SHP77 treated with DMSO at 0.1 percent for 48 hours (cell line): ENCODE measurements around the gene ZNF358.
"Not testable (repeated sequence)": the region's sequence is repeated elsewhere in the genome, so short reads cannot be mapped to it uniquely, and the experiment has no call there.

Experiments used
- DNase-seq: peaks from one replicate; lab custom pipeline; 2025; lab: John Stamatoyannopoulos, UW

ZNF358 gene

DNA sequence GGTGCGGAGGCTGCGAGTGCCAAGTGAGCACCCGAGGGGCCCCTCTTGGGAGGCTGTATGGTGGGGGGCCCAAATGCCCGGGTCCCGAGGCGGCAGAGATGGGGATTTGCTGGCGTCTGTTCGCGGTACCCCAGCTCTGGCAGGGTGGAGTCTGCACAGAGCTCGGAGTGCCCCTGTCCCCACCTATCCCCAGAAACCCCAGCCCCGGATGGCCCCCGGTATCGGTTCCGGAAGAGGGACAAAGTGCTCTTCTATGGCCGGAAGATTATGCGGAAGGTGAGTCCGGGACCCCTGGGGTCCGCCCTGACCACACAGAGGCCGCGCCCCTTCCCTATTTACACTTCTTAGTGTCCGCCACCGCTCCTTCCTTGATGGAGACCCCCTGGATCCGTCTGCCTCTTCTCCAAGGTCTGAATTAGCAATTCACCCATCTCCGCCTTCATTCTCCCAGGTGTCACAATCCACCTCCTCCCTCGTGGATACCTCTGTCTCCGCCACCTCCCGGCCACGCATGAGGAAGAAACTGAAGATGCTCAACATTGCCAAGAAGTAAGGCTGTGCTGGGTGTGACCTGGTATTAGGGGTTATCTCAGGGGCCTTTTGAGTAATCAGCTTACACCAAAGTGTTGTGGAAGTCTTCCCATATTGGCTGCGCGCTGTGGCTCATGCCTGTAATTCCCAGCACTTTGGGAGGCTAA, 20.2 kb downstream of the ZNF358 start:
- no peak for DNase-seq

GRCh38 chr19:7538990-7539389, 23.1 kb downstream of the ZNF358 start:
- DNase-seq, result not testable (repeated sequence)

DNA sequence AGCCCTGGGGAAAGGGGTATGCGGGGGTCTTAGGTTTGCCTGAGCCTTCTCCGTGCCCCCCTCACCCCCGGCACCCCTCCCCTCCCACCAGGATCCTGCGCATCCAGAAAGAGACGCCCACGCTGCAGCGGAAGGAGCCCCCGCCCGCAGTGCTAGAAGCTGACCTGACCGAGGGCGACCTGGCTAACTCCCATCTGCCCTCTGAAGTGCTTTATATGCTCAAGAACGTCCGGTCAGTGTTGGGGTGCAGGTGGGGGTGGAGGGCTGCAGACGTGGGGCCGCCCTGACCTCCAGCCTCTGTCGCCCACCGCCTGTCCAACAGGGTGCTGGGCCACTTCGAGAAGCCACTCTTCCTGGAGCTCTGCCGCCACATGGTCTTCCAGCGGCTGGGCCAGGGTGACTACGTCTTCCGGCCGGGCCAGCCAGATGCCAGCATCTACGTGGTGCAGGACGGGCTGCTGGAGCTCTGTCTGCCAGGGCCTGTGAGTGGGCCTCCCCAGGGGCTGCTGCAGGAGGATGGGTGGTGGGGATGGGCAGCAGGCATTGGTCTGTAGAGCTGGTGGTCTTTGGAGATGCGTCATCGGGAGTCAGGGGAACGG, 24.0 kb downstream of the ZNF358 start:
- no peak for DNase-seq

DNA sequence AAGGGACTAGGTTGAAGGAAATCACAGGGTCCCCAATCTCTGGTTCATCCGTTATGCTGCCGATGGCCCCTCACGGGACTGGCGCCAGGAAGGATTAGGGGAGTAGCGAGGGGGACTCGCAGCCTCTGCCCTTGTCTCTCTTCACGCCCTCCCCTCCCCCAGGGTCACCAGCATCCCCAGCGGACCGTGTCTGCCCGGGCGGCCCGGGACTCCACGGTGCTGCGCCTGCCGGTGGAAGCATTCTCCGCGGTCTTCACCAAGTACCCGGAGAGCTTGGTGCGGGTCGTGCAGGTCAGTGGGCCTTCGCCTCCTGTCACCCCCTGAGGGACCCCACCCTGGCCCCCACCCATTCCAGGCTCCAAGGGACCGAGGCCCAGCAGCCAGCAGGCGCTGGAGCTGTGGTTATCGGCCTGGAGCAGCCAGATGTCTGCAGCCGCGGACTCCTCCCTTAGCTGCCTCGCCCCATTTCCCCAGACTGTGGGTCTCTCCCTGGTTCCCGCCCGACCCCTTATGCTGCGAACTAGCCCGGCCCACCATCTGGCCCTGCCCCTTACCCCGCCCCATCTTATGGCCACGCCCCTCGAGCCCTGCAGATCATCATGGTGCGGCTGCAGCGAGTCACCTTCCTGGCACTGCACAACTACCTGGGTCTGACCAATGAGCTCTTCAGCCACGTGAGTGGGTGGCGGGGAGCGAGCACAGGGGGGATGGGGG, 25.0 kb downstream of the ZNF358 start:
- no peak for DNase-seq

DNA sequence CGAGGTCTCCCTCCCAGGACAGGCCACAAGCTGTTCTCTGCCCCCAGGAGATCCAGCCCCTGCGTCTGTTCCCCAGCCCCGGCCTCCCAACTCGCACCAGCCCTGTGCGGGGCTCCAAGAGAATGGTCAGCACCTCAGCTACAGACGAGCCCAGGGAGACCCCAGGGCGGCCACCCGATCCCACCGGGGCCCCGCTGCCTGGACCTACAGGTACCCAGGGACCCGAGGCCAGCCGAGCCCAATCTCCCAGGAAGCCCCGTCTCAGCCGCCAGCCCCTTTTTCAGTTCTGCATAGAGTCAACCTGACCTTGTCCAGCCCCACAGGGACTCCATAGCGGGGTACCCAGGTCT, 25.5 kb downstream of the ZNF358 start:
- DNase-seq, result no peak

GRCh38 chr19:7541828-7542443, 26.0 kb downstream of the ZNF358 start:
- no peak for DNase-seq

DNA sequence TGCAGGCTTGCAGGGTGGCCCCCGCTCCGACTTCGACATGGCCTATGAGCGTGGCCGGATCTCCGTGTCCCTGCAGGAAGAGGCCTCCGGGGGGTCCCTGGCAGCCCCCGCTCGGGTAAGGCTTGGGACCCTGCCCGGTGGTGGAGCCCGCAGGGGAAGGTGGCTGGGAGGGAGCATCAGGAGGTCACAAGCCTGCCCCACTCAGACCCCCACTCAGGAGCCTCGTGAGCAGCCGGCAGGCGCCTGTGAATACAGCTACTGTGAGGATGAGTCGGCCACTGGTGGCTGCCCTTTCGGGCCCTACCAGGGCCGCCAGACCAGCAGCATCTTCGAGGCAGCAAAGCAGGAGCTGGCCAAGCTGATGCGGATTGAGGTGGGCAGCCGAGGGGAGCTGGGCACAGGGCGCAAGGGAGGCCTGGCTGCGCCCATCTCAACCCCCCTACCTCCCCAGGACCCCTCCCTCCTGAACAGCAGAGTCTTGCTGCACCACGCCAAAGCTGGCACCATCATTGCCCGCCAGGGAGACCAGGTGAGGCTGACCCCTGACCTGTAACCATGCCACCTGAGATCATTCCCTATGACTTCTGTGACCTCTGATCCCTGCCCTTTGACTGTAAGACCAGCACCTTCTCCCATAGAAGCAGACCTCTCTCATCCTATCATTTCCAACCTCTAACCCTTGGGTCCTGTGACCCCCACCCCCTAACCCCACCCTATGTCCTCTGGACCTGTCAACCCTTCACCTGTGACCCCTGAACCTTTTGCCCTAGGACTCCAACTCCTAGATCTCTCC, 26.8 kb downstream of the ZNF358 start:
- no peak for DNase-seq

- no peak for DNase-seq
These were observed 28.7 kb downstream of the ZNF358 start for GRCh38 chr19:7544626-7545025.

GRCh38 chr19:7545300-7545699, 29.4 kb downstream of the ZNF358 start:
- no peak for DNase-seq

- DNase-seq, result no peak
These were observed 30.0 kb downstream of the ZNF358 start for GRCh38 chr19:7545904-7546303.

DNA sequence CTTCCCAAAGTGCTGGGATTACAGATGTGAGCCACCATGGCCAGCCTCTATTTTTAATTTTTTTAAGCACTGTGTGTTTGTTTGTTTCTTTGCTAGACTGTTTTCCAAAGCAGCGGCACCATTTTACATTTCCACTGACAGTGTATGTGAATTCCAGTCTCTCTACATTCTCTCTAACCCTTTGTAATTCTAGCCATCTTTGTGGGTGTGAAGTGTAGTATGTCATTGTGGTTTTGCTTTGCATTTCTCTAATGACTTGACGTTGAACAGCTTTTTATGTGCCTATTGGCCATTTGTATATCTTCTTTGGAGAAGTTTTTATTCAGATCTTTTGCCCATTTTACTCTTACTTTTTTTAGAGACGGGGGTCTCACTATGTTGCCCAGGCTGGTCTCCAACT, 31.3 kb downstream of the ZNF358 start:
- DNase-seq, result no peak

DNA sequence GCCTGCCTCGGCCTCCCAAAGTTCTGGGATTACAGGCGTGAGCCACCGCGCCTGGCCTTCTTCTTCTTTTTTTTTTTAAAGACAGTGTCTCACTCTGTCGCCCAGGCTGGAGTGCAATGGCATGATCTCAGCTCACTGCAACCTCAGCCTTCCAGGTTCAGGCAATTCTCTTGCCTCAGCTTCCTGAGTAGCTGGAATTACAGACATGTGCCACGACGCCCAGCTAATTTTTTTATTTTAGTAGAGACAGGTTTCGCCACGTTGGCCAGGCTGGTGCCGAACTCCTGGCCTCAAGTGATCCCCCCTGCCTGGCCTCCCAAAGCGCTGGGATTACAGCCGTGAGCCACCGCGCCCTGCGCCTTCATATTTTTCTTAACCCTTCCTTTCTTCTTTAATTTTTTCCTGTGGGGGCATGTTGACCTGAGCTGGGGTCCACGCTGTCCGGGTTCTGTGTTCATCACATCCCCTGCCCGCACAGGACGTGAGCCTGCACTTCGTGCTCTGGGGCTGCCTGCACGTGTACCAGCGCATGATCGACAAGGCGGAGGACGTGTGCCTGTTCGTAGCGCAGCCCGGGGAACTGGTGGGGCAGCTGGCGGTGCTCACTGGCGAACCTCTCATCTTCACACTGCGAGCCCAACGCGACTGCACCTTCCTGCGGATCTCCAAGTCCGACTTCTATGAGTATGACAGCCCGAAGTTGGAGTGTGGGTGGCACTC, 33.7 kb downstream of the ZNF358 start:
- DNase-seq, result no peak

GRCh38 chr19:7550169-7550770, 34.4 kb downstream of the ZNF358 start:
- DNase-seq, result no peak

GRCh38 chr19:7550987-7551761, 35.3 kb downstream of the ZNF358 start:
- DNase-seq, result no peak

DNA sequence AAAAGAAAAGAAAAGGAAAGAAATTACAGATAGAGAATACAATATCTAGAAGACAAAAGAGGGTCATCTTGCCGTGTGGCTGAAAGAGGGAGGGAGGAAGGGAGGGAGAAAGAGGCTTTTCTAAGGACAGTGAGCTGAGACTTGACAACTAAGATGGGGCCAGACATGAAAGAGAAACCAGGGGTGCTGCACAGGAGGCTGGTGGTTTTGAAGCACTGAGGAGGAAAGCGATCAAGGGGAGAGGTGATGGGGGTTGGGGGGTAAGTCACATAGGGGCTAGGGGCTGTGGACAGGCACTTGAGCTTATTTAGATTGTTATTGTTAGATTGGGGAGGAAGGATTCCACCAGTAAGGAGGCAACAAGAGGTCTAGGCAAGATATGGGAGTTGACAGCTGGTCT, 36.9 kb downstream of the ZNF358 start:
- no peak for DNase-seq

GRCh38 chr19:7554565-7554964, 38.7 kb downstream of the ZNF358 start:
- no peak for DNase-seq

- DNase-seq, result no peak
These were observed 39.3 kb downstream of the ZNF358 start for GRCh38 chr19:7554990-7555864.

DNA sequence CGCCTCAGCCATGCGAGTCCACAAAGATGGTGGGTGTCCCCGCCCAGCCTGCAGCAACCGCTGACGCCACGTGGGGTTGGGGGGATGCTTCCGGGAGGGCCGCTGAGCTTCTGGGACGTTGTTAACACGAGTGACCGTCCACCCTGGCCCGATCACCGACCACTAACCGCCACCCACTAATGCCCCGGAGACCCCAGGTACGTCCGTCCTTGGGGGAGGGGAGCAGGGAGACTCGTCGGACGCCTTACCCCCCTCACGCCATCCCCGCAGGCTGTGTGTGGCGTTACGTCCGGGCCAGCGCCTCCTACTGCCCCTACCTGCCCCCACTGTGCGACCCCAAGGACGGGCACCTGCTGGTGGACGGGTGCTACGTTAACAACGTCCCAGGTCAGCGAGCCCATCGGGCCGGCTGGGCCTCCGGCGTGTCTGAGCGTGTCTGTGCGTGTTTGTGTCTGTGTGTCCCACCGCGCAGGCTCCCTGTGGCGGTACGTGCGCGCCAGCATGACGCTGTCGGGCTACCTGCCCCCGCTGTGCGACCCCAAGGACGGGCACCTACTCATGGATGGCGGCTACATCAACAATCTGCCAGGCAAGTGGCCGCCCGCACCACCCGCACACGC, 40.9 kb downstream of the ZNF358 start:
- no peak for DNase-seq

- DNase-seq, result no peak
These were observed 42.8 kb downstream of the ZNF358 start for GRCh38 chr19:7558667-7559066.
